Neural cell (in vitro differentiated cells): Measurements from ENCODE around the gene PELI2.

ENCODE experiments used
- EP300 ChIP-seq: fragments of 450-650 bp; conservative IDR thresholded peaks from 2 replicates; pipeline ENCODE4 v1.6.1; 2014; ENCODE audit warnings: antibody characterized with exemption, mild to moderate bottlenecking, moderate library complexity; ENCODE audit not compliant: poor library complexity, severe bottlenecking
- EZH2 ChIP-seq: fragments of 200-600, 300-800 bp; shearing (Covaris generic), sonication (generic); IDR thresholded peaks from 2 replicates; pipeline ENCODE4 v1.6.1; 2014; ENCODE audit warnings: antibody characterized with exemption, low read length, borderline replicate concordance, mild to moderate bottlenecking; ENCODE audit not compliant: insufficient read depth, poor library complexity, severe bottlenecking
- MXI1 ChIP-seq: fragments of 450-650 bp; conservative IDR thresholded peaks from 2 replicates; pipeline ENCODE4 v1.6.1; 2014; ENCODE audit warnings: antibody characterized with exemption, mild to moderate bottlenecking; ENCODE audit not compliant: poor library complexity, severe bottlenecking
- POLR2AphosphoS5 ChIP-seq: IDR thresholded peaks from 2 replicates; pipeline ENCODE4 v1.6.1; 2012
- RAD21 ChIP-seq: fragments of 450-650 bp; conservative IDR thresholded peaks from 2 replicates; pipeline ENCODE4 v1.6.1; 2014; ENCODE audit warnings: antibody characterized with exemption, mild to moderate bottlenecking, moderate library complexity
- REST ChIP-seq: IDR thresholded peaks from 2 replicates; pipeline ENCODE4 v1.6.1; 2012; ENCODE audit warnings: borderline replicate concordance
- SMC3 ChIP-seq: fragments of 450-650 bp; conservative IDR thresholded peaks from 2 replicates; pipeline ENCODE4 v1.6.1; 2014; ENCODE audit warnings: antibody characterized with exemption, mild to moderate bottlenecking, moderate library complexity; ENCODE audit not compliant: poor library complexity
- TAF1 ChIP-seq: IDR thresholded peaks from 2 replicates; pipeline ENCODE4 v1.6.1; 2012; ENCODE audit warnings: low read depth
- TF ChIP-seq, protein P1 (sequence below): fragments of 450-650 bp; IDR thresholded peaks from 2 replicates; pipeline ENCODE4 v1.5.1; 2014; ENCODE audit warnings: antibody characterized with exemption, mild to moderate bottlenecking, moderate library complexity; ENCODE audit not compliant: poor library complexity, severe bottlenecking

GRCh38 chr14:56172074-56172473 is 53.9 kb downstream of the PELI2 start:
- TF ChIP-seq, protein P1, sequence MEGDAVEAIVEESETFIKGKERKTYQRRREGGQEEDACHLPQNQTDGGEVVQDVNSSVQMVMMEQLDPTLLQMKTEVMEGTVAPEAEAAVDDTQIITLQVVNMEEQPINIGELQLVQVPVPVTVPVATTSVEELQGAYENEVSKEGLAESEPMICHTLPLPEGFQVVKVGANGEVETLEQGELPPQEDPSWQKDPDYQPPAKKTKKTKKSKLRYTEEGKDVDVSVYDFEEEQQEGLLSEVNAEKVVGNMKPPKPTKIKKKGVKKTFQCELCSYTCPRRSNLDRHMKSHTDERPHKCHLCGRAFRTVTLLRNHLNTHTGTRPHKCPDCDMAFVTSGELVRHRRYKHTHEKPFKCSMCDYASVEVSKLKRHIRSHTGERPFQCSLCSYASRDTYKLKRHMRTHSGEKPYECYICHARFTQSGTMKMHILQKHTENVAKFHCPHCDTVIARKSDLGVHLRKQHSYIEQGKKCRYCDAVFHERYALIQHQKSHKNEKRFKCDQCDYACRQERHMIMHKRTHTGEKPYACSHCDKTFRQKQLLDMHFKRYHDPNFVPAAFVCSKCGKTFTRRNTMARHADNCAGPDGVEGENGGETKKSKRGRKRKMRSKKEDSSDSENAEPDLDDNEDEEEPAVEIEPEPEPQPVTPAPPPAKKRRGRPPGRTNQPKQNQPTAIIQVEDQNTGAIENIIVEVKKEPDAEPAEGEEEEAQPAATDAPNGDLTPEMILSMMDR = no peak
- no peak for TF ChIP-seq EZH2
- TF ChIP-seq RAD21 = no peak
- TF ChIP-seq TAF1 = no peak
- TF ChIP-seq POLR2AphosphoS5 = no peak
- no peak for TF ChIP-seq REST
- no peak for TF ChIP-seq EP300
- TF ChIP-seq SMC3 = no peak
- no peak for TF ChIP-seq MXI1
